HepG2 (cell line): ENCODE results near the gene ST8SIA6. TPM values are rescaled to one million over a fixed set of nuclear protein-coding genes. Genes with fewer than 3 reads are reported as not detected.

ENCODE experiments used
- ATAC-seq: fragments of 200-7000 bp; cut with Tn5 transposase; 3 replicates; pipeline ENCODE4 v1.9.1; 2020; ENCODE audit warnings: mild to moderate bottlenecking, moderate library complexity
- BruUV-seq: library from RNA; stranded (reverse); fragments of 400-500 nt; replicated peaks from 2 replicates; lab custom pipeline; 2021; lab: Mats Ljungman, UMichigan
- CTCF ChIA-PET: fragments of 300-600 bp; formaldehyde crosslinking; extraction: SDS; loops from one replicate; lab custom pipeline; 2021; ENCODE audit warnings: low total read pairs, inconsistent platforms, low intra/inter-chr PET ratio; lab: Yijun Ruan, JAX
- POLR2A ChIA-PET: fragments of 350-600 bp; sonication (Branson Sonifier 250); formaldehyde crosslinking; loops from one replicate; lab custom pipeline; 2020; ENCODE audit warnings: antibody characterized with exemption, inconsistent platforms; lab: Yijun Ruan, JAX
- DNase-seq: peaks from one replicate; pipeline ENCODE4 v3.0.0-alpha.2; 2015; ENCODE audit warnings: low spot score
- FAIRE-seq: peaks from 3 replicates; lab custom pipeline; 2011; peaks lifted over from hg19 to GRCh38; lab: Jason Lieb, UNC
- H2AFZ ChIP-seq: one replicate; pipeline ENCODE4 v1.6.1; 2011; ENCODE audit warnings: low read length, inconsistent platforms
- H3K27ac ChIP-seq: fragments of 300-600 bp; 3 replicates; pipeline ENCODE4 v1.8.0; 2011; ENCODE audit warnings: mixed run types, mild to moderate bottlenecking, mixed read lengths, low read length, inconsistent platforms; ENCODE audit not compliant: insufficient read depth; ENCODE audit errors: extremely low read length
- H3K27me3 ChIP-seq, 2 experiments: fragments of 200-600 bp in 1 of 2; 2 replicates in 1 of 2; 3 replicates in 1 of 2; pipeline versions ENCODE4 v1.6.0 to v1.8.0; 2011; ENCODE audit warnings: low read length in 2 of 2, mild to moderate bottlenecking in 2 of 2, moderate library complexity in 2 of 2, inconsistent platforms in 1 of 2; ENCODE audit not compliant: insufficient read depth in 2 of 2, control insufficient read depth in 1 of 2
- H3K36me3 ChIP-seq, 2 experiments: fragments of 200-600 bp in 1 of 2; replicated peaks in 1 of 2; 2 replicates in 1 of 2; 3 replicates in 1 of 2; pipeline versions ENCODE4 v1.5.1 to v1.8.0; 2011; ENCODE audit warnings: low read length in 2 of 2, inconsistent platforms in 1 of 2; ENCODE audit not compliant: insufficient read depth in 2 of 2, control insufficient read depth in 1 of 2
- H3K4me1 ChIP-seq: 2 replicates; pipeline ENCODE4 v1.5.1; 2012; ENCODE audit warnings: low read length, inconsistent platforms; ENCODE audit not compliant: insufficient read depth
- H3K4me2 ChIP-seq: 2 replicates; pipeline ENCODE4 v1.6.0; 2011; ENCODE audit warnings: low read depth, low read length, inconsistent platforms
- H3K4me3 ChIP-seq, 3 experiments: fragments of 200-600 bp in 1 of 3; sonication (generic), shearing (Covaris generic) in 1 of 3; replicated peaks in 1 of 3; 2 replicates each; pipeline ENCODE4 v1.5.1; 2011 to 2016; ENCODE audit warnings: low read length in 3 of 3, inconsistent platforms in 2 of 3, low read depth in 2 of 3, mild to moderate bottlenecking in 2 of 3, control low read depth in 1 of 3, mixed read lengths in 1 of 3; ENCODE audit not compliant: insufficient read depth in 1 of 3
- H3K79me2 ChIP-seq: one replicate; pipeline ENCODE4 v1.6.1; 2011; ENCODE audit warnings: low read length, inconsistent platforms; ENCODE audit not compliant: insufficient read depth
- H3K9ac ChIP-seq: 2 replicates; pipeline ENCODE4 v1.6.0; 2011; ENCODE audit warnings: mild to moderate bottlenecking, low read depth, low read length, inconsistent platforms; ENCODE audit not compliant: insufficient read depth
- H3K9me3 ChIP-seq: 2 replicates; pipeline ENCODE4 v1.5.1; 2012; ENCODE audit warnings: mild to moderate bottlenecking, low read length
- H4K20me1 ChIP-seq: 2 replicates; pipeline ENCODE4 v1.6.0; 2011; ENCODE audit warnings: inconsistent platforms, mild to moderate bottlenecking, low read length, moderate library complexity; ENCODE audit not compliant: insufficient read depth
- ADNP ChIP-seq: sonication (generic); formaldehyde crosslinking; IDR thresholded peaks from 2 replicates; pipeline ENCODE4 v1.4.0; 2020; ENCODE audit warnings: missing genetic modification reagents
- CCDC6 ChIP-seq: sonication (generic); formaldehyde crosslinking; IDR thresholded peaks from 2 replicates; pipeline ENCODE4 v1.8.1; 2022; ENCODE audit warnings: mild to moderate bottlenecking, missing genetic modification reagents, moderate library complexity
- ERF ChIP-seq: IDR thresholded peaks from 2 replicates; pipeline ENCODE4 v1.6.1; 2018; ENCODE audit warnings: missing biosample characterization, missing genetic modification reagents
- NBN ChIP-seq: fragments of 450-650 bp; conservative IDR thresholded peaks from 2 replicates; pipeline ENCODE4 v1.6.1; 2017
- TBL1XR1 ChIP-seq: fragments of 150-350 bp; IDR thresholded peaks from 2 replicates; pipeline ENCODE4 v1.6.1; 2014; ENCODE audit warnings: borderline replicate concordance, low read length; ENCODE audit not compliant: partially characterized antibody
- WIZ ChIP-seq: sonication (generic); formaldehyde crosslinking; IDR thresholded peaks from 2 replicates; pipeline ENCODE4 v1.5.1; 2020; ENCODE audit warnings: mild to moderate bottlenecking, missing genetic modification reagents
- XRCC5 ChIP-seq: fragments of 200-400 bp; formaldehyde crosslinking; optimal IDR thresholded peaks from 2 replicates; pipeline ENCODE3; 2017; ENCODE audit warnings: mild to moderate bottlenecking, low read length
- ZNF331 ChIP-seq: sonication (generic); formaldehyde crosslinking; IDR thresholded peaks from 2 replicates; pipeline ENCODE4 v1.4.0; 2020; ENCODE audit warnings: missing genetic modification reagents
- ZNF33B ChIP-seq: sonication (generic); formaldehyde crosslinking; IDR thresholded peaks from 2 replicates; pipeline ENCODE4 v1.5.1; 2020; ENCODE audit warnings: mild to moderate bottlenecking, missing genetic modification reagents
- ZNF547 ChIP-seq: sonication (generic); formaldehyde crosslinking; IDR thresholded peaks from 2 replicates; pipeline ENCODE4 v1.5.1; 2020; ENCODE audit warnings: mild to moderate bottlenecking, missing genetic modification reagents
- ZNF556 ChIP-seq: sonication (generic); formaldehyde crosslinking; IDR thresholded peaks from 2 replicates; pipeline ENCODE4 v1.4.0; 2020; ENCODE audit warnings: mild to moderate bottlenecking, missing genetic modification reagents, borderline replicate concordance
- ZNF564 ChIP-seq: sonication (generic); formaldehyde crosslinking; IDR thresholded peaks from 2 replicates; pipeline ENCODE4 v1.8.1; 2023; ENCODE audit warnings: mild to moderate bottlenecking, missing genetic modification reagents
- ZNF720 ChIP-seq: sonication (generic); formaldehyde crosslinking; IDR thresholded peaks from 2 replicates; pipeline ENCODE4 v1.4.0; 2020; ENCODE audit warnings: missing genetic modification reagents
- WGBS: methylation state at CpG from one replicate; pipeline ENCODE4 v1.1.6; 2017; ENCODE audit warnings: low lambda C conversion rate; 5-methylcytosine and 5-hydroxymethylcytosine counted together
- in situ Hi-C: cut with HindIII; loops from 2 replicates; pipeline ENCODE4 v1.10.0; 2017; ENCODE audit warnings: low pct_unique_long_range_greater_than_20kb; ENCODE audit not compliant: extremely low pct_ligation_motif_present
- intact Hi-C: fragments of 100-400 bp; cut with micrococcal nuclease; formaldehyde crosslinking; loops from one replicate; pipeline ENCODE4 v1.10.0; 2022; ENCODE audit not compliant: unreplicated experiment
- polyA plus RNA-seq, 8 experiments: library from polyadenylated mRNA; depleted of rRNA in 3 of 8; stranded (reverse) in 7 of 8; unstranded in 1 of 8; fragments of >200 nt; fragmentation: Illumina TruSeq in 4 of 8; extraction: Trizol in 4 of 8; gene quantifications; 2 replicates each; pipeline versions ENCODE4 v1.2.1 to v1.2.3, GENCODE V29; 2011 to 2016; ENCODE audit warnings: low read depth in 4 of 8, missing spikeins in 1 of 8, mixed read lengths in 1 of 8; ENCODE audit not compliant: insufficient read depth in 1 of 8
- total RNA-seq, 5 experiments: library from RNA; depleted of rRNA; stranded (reverse); fragments of >200 nt; fragmentation: Illumina TruSeq; extraction: Trizol; gene quantifications; 2 replicates each; pipeline ENCODE4 v1.2.3, GENCODE V29; 2016; ENCODE audit warnings: low read depth in 1 of 5

The ST8SIA6 gene
- total and polyA plus RNA-seq, 2 of the 13 experiments (the other 11 are each of a cell fraction or from before 2014, with no cell fraction given): not detected

DNA sequence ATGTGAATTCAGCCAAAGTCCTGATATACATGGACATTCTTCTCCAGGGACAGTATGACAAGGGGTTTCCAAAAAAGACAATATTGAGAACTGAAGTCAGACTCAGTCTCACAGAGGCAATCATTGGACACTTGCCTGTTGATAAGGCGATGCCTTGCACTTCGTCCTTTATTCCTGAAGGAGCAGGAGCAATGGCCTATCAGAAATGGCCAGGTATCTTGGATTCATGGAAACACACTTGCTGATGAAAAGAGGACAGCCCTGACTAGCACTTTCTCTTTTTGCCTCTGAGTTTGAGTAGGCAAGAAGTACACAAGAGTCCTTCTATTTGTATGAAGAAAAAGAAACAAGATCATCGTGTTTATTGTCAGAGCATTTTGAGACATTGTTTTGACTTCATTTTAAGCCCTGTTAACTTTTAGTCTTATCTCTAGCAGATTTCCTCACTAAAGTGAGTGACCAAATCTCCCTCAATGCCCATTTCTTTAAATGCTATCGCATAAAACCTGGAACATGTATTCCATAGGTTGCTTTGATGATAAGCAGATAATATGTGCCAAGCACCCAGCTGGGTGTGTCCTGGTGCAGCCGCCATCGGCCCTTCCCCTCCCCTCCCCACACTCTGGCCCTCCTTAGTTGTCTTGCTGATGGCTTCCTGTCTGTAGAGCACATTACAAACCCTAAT, 26.6 kb downstream of the ST8SIA6 start:
- Histone ChIP-seq H3K27me3 (peaks cover 0 to 15% of the 10 kb centered on the region in 2 experiments; a peak in 2 of 5 replicates), H3K27ac (no peak overlapping the region), H3K79me2 (no peaks in the 10 kb centered on the region), H4K20me1 (no peaks in the 10 kb centered on the region), H3K4me2 (no peak overlapping the region), H3K36me3 (no peaks in the 10 kb centered on the region), H3K9ac (no peak overlapping the region), H2AFZ (no peak overlapping the region), H3K4me1 (no peaks in the 10 kb centered on the region), H3K9me3 (no peaks in the 10 kb centered on the region), H3K4me3 (no peak overlapping the region)
- TF ChIP-seq TBL1XR1 (no peak), ZNF564 (CRISPR knock-in tag) (no peak), ZNF720 (CRISPR knock-in tag) (no peak), ZNF547 (CRISPR knock-in tag) (no peak), CCDC6 (CRISPR knock-in tag) (no peak), NBN (no peak), ZNF33B (CRISPR knock-in tag) (no peak), ZNF331 (CRISPR knock-in tag) (no peak), ADNP (CRISPR knock-in tag) (no peak), WIZ (no peak), XRCC5 (no peak), ZNF556 (CRISPR knock-in tag) (no peak), ERF (CRISPR knock-in tag) (no peak)
- intact Hi-C loops: no loop called here
- ATAC-seq (no peak), FAIRE-seq (no peak), DNase-seq (no peak)
- ChIA-PET CTCF (no interaction called here), POLR2A (no interaction called here)
- BruUV-seq: no TSS peak
- WGBS: 22% methylated on average over 6 of the region's 6 CpGs
- in situ Hi-C loops: loop anchor here (25.0 kb wide), 1 partner anchor 591 kb away; no protein-coding TSS in a partner anchor
